Fibroblast of lung (primary cell): ENCODE results near the gene CORO7.

Source experiments
- EZH2 ChIP-seq: IDR thresholded peaks from 2 replicates; pipeline ENCODE4 v1.5.1; 2012; ENCODE audit warnings: low read length, control low read depth, mild to moderate bottlenecking; ENCODE audit errors: missing control alignments
- TF ChIP-seq, protein P1 (sequence below), 2 donors: IDR thresholded peaks in 1 of 2; conservative IDR thresholded peaks in 1 of 2; 1 replicate in 1 of 2; 2 replicates in 1 of 2; pipeline ENCODE4 v1.5.1; 2011 to 2012; ENCODE audit warnings: low read length in 2 of 2, control low read depth in 1 of 2, inconsistent platforms in 1 of 2, low read depth in 1 of 2, mild to moderate bottlenecking in 1 of 2

DNA sequence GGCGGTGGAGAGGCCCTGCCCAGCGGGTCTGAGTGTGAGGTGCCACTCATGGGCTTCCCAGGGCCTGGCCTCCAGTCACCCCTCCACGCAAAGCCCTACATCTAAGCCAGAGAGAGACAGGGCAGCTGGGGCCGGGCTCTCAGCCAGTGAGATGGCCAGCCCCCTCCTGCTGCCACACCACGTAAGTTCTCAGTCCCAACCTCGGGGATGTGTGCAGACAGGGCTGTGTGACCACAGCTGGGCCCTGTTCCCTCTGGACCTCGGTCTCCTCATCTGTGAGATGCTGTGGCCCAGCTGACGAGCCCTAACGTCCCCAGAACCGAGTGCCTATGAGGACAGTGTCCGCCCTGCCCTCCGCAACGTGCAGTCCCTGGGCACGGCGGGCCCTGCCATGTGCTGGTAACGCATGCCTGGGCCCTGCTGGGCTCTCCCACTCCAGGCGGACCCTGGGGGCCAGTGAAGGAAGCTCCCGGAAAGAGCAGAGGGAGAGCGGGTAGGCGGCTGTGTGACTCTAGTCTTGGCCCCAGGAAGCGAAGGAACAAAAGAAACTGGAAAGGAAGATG lies 33.5 kb downstream of the CORO7 start:
- TF ChIP-seq, protein P1, sequence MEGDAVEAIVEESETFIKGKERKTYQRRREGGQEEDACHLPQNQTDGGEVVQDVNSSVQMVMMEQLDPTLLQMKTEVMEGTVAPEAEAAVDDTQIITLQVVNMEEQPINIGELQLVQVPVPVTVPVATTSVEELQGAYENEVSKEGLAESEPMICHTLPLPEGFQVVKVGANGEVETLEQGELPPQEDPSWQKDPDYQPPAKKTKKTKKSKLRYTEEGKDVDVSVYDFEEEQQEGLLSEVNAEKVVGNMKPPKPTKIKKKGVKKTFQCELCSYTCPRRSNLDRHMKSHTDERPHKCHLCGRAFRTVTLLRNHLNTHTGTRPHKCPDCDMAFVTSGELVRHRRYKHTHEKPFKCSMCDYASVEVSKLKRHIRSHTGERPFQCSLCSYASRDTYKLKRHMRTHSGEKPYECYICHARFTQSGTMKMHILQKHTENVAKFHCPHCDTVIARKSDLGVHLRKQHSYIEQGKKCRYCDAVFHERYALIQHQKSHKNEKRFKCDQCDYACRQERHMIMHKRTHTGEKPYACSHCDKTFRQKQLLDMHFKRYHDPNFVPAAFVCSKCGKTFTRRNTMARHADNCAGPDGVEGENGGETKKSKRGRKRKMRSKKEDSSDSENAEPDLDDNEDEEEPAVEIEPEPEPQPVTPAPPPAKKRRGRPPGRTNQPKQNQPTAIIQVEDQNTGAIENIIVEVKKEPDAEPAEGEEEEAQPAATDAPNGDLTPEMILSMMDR (conservative IDR thresholded peaks at IDR 0.05 in 1 of 2, IDR thresholded peaks at IDR 0.05 in 1 of 2; ENCODE audit: low read depth in 1 of 2, low read length in 2 of 2), result no peak
- TF ChIP-seq EZH2, result no peak
